K562 treated with DMSO at 1 percent for 12 hours (cell line): Measurements from ENCODE around the gene MYBPHL. TPM values are rescaled to one million over a fixed set of nuclear protein-coding genes. Genes with fewer than 3 reads are reported as not detected.

Experiments
- total RNA-seq: library from RNA; unstranded; fragments of 300-600 nt; gene quantifications from 2 replicates; pipeline ENCODE4 v1.2.3, GENCODE V29; 2022; ENCODE audit not compliant: insufficient read depth

MYBPHL gene, protein sequence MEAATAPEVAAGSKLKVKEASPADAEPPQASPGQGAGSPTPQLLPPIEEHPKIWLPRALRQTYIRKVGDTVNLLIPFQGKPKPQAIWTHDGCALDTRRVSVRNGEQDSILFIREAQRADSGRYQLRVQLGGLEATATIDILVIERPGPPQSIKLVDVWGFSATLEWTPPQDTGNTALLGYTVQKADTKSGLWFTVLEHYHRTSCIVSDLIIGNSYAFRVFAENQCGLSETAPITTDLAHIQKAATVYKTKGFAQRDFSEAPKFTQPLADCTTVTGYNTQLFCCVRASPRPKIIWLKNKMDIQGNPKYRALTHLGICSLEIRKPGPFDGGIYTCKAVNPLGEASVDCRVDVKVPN
- not detected in 2 replicates for total RNA-seq

GRCh38 chr1:109306832-109307273 lies at the start of gene MYBPHL:
TSS of gene MYBPHL (minus strand) at chr1:109307011. CDS start at chr1:109306991, 20 bp downstream.

GRCh38 chr1:109282952-109283747 lies 23.7 kb downstream of the MYBPHL start, which contains the start of gene PSRC1:
TSS of gene PSRC1 (minus strand) at chr1:109283145.

DNA sequence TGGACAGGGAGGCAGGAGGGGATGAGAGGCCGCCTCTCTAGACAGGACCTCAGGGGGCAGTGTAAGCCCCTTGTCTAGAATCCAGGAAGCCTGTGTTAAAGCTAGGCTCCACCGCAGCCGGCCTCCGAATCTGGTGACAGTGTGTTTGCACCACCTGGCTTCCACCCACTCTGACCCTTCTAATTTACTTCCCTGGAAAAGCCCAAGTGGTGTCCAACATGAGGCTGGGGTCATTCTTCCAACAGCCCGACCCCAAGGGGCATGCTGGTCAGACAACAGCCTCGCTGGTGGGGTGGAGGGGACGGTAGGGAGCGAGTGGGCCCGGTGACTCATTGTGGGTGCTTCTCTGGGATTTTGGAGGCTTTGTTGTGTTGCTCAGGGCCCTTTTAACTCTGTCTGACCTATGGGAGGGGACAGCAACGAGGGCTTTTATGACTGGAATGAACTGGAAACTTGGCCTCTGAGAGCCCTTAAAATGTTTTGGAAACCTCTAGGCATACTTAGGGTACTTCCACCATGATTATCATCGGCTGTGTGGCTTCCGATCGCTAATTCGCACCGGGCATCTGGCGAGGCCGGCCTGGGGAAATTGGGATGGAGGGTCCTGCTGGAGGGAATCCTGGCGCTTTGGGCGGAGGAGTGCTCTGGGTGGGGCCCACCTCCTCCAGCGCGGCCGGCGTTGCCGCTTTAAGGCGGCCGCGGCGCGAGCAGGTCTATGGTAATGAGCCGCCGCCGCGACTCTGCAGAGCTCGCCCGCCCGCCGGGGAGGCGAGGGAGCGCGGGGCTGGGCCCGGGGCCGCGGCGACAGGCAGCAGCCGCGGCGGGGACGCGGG lies 57.8 kb downstream of the MYBPHL start, which contains the start of gene CELSR2:
TSS of gene CELSR2 (plus strand) at position 743 of the 833 bp plus-strand sequence. CDS start 541 bp downstream, outside the sequence.

Other genes starting within 250 kb of the MYBPHL start
- 29.6 and 54.9 TPM in 2 replicates for gene TAF13, start 231.0 kb downstream of the MYBPHL start, total RNA-seq
- 8.6 and 25.4 TPM in 2 replicates for gene TMEM167B, start 216.2 kb downstream of the MYBPHL start, total RNA-seq
- 0.13 and 0.19 TPM in 2 replicates for gene ELAPOR1, start 192.9 kb downstream of the MYBPHL start, total RNA-seq
- 556 and 670 TPM in 2 replicates for gene SARS1, start 93.1 kb downstream of the MYBPHL start, total RNA-seq
- 4.5 and 24.3 TPM in 2 replicates for gene CELSR2, start 57.5 kb downstream of the MYBPHL start, total RNA-seq
- gene PSRC1, start 23.9 kb downstream of the MYBPHL start, total RNA-seq, result 55.5 and 66.6 TPM in 2 replicates
- gene SORT1, start 90.9 kb upstream of the MYBPHL start, total RNA-seq, result 25.4 and 88.2 TPM in 2 replicates
- gene PSMA5, start 119.4 kb upstream of the MYBPHL start, total RNA-seq, result 117 and 150 TPM in 2 replicates
- not detected in 2 replicates for gene SYPL2, start 159.5 kb upstream of the MYBPHL start, total RNA-seq
- 7.8 and 9.2 TPM in 2 replicates for gene ATXN7L2, start 176.9 kb upstream of the MYBPHL start, total RNA-seq
- 5.1 and 13.1 TPM in 2 replicates for gene CYB561D1, start 187.1 kb upstream of the MYBPHL start, total RNA-seq
- 0.19 and 1.7 TPM in 2 replicates for gene AMIGO1, start 202.7 kb upstream of the MYBPHL start, total RNA-seq
- not detected in 2 replicates for gene GPR61, start 232.9 kb upstream of the MYBPHL start, total RNA-seq
- 3.7 and 7.7 TPM in 2 replicates for gene GNAI3, start 241.6 kb upstream of the MYBPHL start, total RNA-seq